RWPE2 (cell line): ENCODE measurements around the gene ZNF423.
A peak's percentile ranks its signal among the peaks of the same experiment; 100 is the strongest.

Source experiments
- ATAC-seq: fragments of 200-7000 bp; cut with Tn5 transposase; 3 replicates; pipeline ENCODE4 v1.9.1; 2021; ENCODE audit warnings: low read depth
- DNase-seq: peaks from one replicate; pipeline ENCODE4 v3.0.0-alpha.2; 2020; ENCODE audit warnings: low spot score
- H3K27ac ChIP-seq: fragments of 450-650 bp; 2 replicates; pipeline ENCODE4 v1.5.1; 2017; ENCODE audit warnings: mild to moderate bottlenecking; ENCODE audit not compliant: poor library complexity, severe bottlenecking
- H3K27me3 ChIP-seq: fragments of 250-450 bp; sonication (Bioruptor Pico); 2 replicates; pipeline ENCODE4 v1.5.1; 2021; ENCODE audit warnings: mild to moderate bottlenecking, moderate library complexity; ENCODE audit not compliant: insufficient read depth, poor library complexity, severe bottlenecking
- H3K36me3 ChIP-seq: fragments of 250-450 bp; sonication (Bioruptor Pico); 2 replicates; pipeline ENCODE4 v1.5.1; 2020; ENCODE audit warnings: low read depth, mild to moderate bottlenecking, moderate library complexity
- H3K4me1 ChIP-seq: fragments of 250-450 bp; sonication (Bioruptor Pico); 2 replicates; pipeline ENCODE4 v1.5.1; 2021; ENCODE audit warnings: mild to moderate bottlenecking, moderate library complexity; ENCODE audit not compliant: insufficient read depth, poor library complexity, severe bottlenecking
- H3K4me3 ChIP-seq: fragments of 250-450 bp; sonication (Bioruptor Pico); 2 replicates; pipeline ENCODE4 v1.5.1; 2021; ENCODE audit warnings: mild to moderate bottlenecking, moderate library complexity; ENCODE audit not compliant: severe bottlenecking
- H3K9me3 ChIP-seq: fragments of 250-450 bp; sonication (Bioruptor Pico); 2 replicates; pipeline ENCODE4 v1.5.1; 2021; ENCODE audit warnings: mild to moderate bottlenecking, moderate library complexity; ENCODE audit not compliant: severe bottlenecking
- TF ChIP-seq, protein P1 (sequence below): fragments of 450-650 bp; IDR thresholded peaks from one replicate; pipeline ENCODE4 v1.5.1; 2017; ENCODE audit warnings: mild to moderate bottlenecking, moderate library complexity; ENCODE audit not compliant: poor library complexity, severe bottlenecking

Gene ZNF423

DNA sequence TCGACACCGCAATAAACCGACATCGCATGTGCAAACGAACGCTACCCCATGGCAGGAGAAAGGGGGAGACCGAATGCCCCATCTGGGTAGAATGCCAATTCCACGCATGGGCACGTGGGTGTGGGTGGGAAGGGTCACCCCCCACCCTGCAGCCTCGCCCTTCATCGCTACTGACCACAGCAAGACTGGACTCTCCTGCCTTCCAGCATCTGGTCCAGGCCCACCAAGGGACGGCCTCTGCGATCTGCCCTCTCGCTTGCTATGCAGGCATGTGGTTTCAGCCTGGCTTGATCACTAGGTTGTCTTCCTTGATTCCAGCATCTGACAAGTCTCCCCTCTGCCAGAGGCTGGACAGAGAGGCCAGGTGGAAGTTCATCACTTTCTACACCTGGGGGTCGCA is 323.0 kb downstream of the ZNF423 start:
- Histone ChIP-seq H3K36me3 (no peaks in the 10 kb centered on the region), H3K27ac (no peak overlapping the region), H3K4me3 (no peak overlapping the region), H3K27me3 (peaks cover 4% of the 10 kb centered on the region), H3K4me1 (no peaks in the 10 kb centered on the region), H3K9me3 (no peaks in the 10 kb centered on the region)
- ATAC-seq: no peak
- TF ChIP-seq, protein P1, sequence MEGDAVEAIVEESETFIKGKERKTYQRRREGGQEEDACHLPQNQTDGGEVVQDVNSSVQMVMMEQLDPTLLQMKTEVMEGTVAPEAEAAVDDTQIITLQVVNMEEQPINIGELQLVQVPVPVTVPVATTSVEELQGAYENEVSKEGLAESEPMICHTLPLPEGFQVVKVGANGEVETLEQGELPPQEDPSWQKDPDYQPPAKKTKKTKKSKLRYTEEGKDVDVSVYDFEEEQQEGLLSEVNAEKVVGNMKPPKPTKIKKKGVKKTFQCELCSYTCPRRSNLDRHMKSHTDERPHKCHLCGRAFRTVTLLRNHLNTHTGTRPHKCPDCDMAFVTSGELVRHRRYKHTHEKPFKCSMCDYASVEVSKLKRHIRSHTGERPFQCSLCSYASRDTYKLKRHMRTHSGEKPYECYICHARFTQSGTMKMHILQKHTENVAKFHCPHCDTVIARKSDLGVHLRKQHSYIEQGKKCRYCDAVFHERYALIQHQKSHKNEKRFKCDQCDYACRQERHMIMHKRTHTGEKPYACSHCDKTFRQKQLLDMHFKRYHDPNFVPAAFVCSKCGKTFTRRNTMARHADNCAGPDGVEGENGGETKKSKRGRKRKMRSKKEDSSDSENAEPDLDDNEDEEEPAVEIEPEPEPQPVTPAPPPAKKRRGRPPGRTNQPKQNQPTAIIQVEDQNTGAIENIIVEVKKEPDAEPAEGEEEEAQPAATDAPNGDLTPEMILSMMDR: no peak
- DNase-seq: no peak

DNA sequence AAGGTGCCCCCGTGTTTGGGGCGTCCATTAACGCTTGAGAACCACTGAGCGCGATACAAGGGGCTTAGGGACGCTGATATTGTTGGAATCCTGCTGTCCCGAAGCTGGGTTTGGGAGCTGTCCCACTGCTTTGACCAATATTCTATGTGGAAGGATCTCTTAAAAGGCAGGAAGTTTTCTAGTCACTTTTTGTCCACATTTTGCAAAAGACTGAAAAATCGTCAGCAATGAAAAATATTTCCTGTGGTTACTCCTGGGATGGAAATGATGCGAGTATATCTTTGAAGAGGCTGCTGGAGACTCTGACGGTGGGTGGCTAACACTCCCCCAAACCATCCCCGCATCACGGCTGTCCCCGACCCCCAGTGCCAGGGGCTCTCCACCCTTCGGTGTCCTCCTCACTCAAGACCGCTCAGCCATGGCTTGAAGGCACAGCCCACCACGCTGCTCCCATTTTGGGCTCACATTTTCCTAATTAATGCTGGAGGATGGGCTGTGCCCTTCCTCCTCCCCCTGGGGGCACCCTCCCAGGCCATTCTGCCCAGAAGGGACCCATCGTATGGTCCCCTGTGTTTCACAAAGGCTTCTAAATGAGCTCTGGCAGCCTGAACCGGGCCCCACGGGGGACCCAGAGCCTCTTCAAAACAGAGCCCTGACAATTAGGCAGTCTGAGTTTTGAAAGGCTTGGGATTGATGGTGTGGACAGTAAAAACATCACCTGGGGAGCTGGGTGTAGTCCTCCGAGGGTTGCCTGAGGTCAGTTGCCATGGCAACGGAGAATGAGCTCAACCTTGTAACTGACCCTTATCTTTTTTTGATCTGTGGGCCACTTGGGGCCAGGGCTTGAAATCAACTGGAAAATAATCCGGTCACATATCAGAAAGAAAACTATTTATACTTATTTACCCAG is 323.7 kb downstream of the ZNF423 start:
- Histone ChIP-seq H3K36me3 (no peaks in the 10 kb centered on the region), H3K9me3 (no peaks in the 10 kb centered on the region), H3K4me3 (no peak overlapping the region), H3K4me1 (no peaks in the 10 kb centered on the region), H3K27me3 (peaks cover 4% of the 10 kb centered on the region), H3K27ac (no peak overlapping the region)
- DNase-seq (no peak), ATAC-seq (no peak)
- TF ChIP-seq, protein P1: no peak

DNA sequence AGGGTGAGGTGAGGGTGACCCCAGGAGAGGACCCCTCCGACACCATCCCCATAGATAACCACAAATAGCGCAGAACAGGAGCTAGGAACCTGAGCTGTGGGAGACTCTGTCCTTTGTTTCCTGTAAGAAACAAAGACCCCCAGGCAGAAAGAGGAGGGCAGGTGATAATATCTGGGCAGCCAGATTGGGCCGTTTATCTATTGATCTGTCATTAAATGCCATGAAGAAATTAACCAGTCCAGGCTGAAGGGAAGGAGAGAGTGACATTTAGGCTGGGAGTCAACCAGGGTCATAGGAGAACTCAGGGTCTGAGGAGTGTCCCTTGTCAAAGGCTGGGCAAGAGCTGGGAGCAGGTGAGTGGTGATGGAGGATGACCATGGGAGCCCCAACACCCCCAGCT is 324.5 kb downstream of the ZNF423 start:
- no peaks in the 10 kb centered on the region for H3K36me3 ChIP-seq
- no peak overlapping the region for H3K4me3 ChIP-seq
- H3K27ac ChIP-seq: no peak overlapping the region
- no peak for DNase-seq
- TF ChIP-seq, protein P1: no peak
- no peak for ATAC-seq
- H3K9me3 ChIP-seq: no peaks in the 10 kb centered on the region
- H3K4me1 ChIP-seq: no peaks in the 10 kb centered on the region
- H3K27me3 ChIP-seq: peaks cover 4% of the 10 kb centered on the region

DNA sequence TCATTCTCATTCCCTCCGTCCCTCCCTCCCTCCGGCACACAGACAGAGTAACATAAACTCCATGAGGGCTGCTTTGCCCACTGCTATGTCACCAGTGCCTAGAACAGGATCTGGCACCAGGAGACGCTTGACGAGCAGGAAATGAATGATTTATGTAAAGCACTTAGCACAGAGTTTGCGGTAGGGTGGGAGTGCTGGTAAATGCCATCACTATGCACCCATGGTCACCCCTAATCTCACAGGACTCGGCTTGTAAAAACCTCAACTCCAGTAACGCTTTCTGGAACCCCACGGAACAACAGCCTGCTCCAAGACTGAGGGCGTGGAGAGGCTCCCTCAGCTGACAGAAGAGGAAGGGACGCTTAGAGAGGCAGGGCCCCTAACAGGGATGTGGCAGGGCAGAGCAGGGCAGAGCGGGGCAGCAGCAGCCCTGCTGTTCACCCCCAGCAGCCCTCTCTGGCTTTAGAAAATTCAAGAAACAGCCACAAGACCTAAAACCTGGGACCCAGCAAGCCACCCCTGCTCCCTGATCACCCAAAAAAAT is 325.4 kb downstream of the ZNF423 start:
- Histone ChIP-seq H3K27me3 (peaks cover 4% of the 10 kb centered on the region), H3K9me3 (no peaks in the 10 kb centered on the region), H3K4me3 (no peak overlapping the region), H3K4me1 (no peaks in the 10 kb centered on the region), H3K36me3 (no peaks in the 10 kb centered on the region), H3K27ac (no peak overlapping the region)
- no peak for ATAC-seq
- peak; percentile 15 for DNase-seq
- TF ChIP-seq, protein P1: no peak
